ENCODE data around the gene TRAK2. TPM values are rescaled to one million over a fixed set of nuclear protein-coding genes. Genes with fewer than 3 reads are reported as not detected.
A peak's percentile ranks its signal among the peaks of the same experiment; 100 is the strongest.

The TRAK2 gene
- total RNA-seq, 1 experiment from 2014 or later: 6.0 TPM

DNA sequence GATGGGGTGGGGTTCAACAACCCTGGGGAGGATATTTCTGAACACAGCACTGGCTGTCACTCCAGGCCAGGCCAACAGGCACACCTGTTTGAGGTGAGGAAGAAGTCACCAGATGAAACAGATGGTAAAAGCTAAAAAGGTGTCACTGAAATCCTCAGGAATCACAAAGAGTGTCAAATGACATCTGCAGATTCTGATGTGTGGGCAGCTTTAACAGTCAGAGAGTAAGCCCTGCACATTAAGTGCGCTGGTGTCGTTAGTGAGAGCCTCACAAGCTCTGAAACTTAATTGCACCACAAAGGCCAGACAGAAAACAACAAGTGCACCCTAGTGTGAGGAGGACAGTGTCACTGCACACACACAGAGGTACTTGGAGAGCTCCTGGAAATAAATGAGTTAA, 107.7 kb downstream of the TRAK2 start:
- no peaks in the 10 kb centered on the region for H3K36me3 ChIP-seq (ENCODE audit: insufficient read depth, low read length)
- H3K4me3 ChIP-seq (ENCODE audit: low read length): no peak overlapping the region
- H2AFZ ChIP-seq (ENCODE audit: low read length): no peak overlapping the region
- H3K79me2 ChIP-seq (ENCODE audit: low read length): no peaks in the 10 kb centered on the region
- no peaks in the 10 kb centered on the region for H3K27me3 ChIP-seq (ENCODE audit: low read length)
- peaks cover 39% of the 10 kb centered on the region for H3K4me1 ChIP-seq (ENCODE audit: low read length)
- no peaks in the 10 kb centered on the region for H3K9me3 ChIP-seq (ENCODE audit: low read length)
- DNase-seq: peak; percentile 43
- peak overlapping the region; percentile 40 for H3K4me2 ChIP-seq (ENCODE audit: low read depth, low read length, poor library complexity, severe bottlenecking)
- no peaks in the 10 kb centered on the region for H3K9me2 ChIP-seq (replicated peaks; ENCODE audit: insufficient read depth, low read length)
- no peak overlapping the region for H3K9ac ChIP-seq (ENCODE audit: low read length)
- peak overlapping the region; percentile 71 for H3K27ac ChIP-seq (ENCODE audit: low read length)
- no peaks in the 10 kb centered on the region for H4K20me1 ChIP-seq (ENCODE audit: insufficient read depth, low read depth, low read length)

DNA sequence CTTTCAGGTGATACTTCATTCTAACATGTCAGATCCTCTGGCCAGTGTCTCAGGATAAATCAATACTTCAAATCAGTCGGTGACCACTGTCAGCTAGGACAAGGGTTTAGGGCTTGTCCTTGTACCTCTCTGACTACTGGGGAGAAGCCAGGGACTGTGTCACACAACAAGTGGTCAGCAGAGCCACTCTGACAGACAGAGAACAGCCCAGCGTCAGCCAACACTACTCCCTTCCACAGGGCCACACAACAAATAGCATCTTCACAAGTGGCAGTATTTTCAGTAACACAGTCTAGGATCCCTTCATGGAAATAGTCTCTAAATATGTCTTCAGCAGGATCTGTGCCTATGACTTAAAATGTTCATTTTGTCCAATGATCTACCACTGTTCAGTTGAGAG, 108.3 kb downstream of the TRAK2 start:
- Histone ChIP-seq H3K27ac (ENCODE audit: low read length) (peak overlapping the region; percentile 3; the same call in 1 of the 2 replicates), H3K4me1 (ENCODE audit: low read length) (peaks cover 39% of the 10 kb centered on the region), H3K9ac (ENCODE audit: low read length) (no peak overlapping the region)

DNA sequence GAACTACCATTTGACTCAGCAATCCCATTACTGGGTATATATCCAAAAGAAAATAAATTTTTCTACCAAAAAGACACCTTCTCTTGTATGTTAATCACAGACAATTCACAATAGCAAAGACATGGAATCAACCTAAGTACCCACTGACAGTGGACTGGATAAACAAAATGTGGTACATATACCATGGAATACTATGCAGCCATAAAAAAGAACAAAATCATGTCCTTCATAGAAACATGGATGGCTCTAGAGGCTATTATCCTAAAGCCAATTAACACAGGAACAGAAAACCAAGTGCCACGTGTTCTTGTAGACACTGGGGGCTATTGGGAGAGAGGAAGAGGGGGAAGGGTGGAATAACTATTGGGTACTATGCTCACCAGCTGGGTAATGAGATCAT, 121.8 kb downstream of the TRAK2 start:
- H3K9ac ChIP-seq (ENCODE audit: low read length): no peak overlapping the region
- H3K4me1 ChIP-seq (ENCODE audit: low read length): no peaks in the 10 kb centered on the region
- no peak for DNase-seq
- no peaks in the 10 kb centered on the region for H3K9me2 ChIP-seq (replicated peaks; ENCODE audit: insufficient read depth, low read length)
- H3K9me3 ChIP-seq (ENCODE audit: low read length): no peaks in the 10 kb centered on the region
- H3K4me2 ChIP-seq (ENCODE audit: low read depth, low read length, poor library complexity, severe bottlenecking): no peak overlapping the region
- H3K79me2 ChIP-seq (ENCODE audit: low read length): no peaks in the 10 kb centered on the region
- no peaks in the 10 kb centered on the region for H3K27me3 ChIP-seq (ENCODE audit: low read length)
- H4K20me1 ChIP-seq (ENCODE audit: insufficient read depth, low read depth, low read length): no peaks in the 10 kb centered on the region
- no peak overlapping the region for H3K4me3 ChIP-seq (ENCODE audit: low read length)
- no peaks in the 10 kb centered on the region for H3K36me3 ChIP-seq (ENCODE audit: insufficient read depth, low read length)
- H2AFZ ChIP-seq (ENCODE audit: low read length): no peak overlapping the region
- H3K27ac ChIP-seq (ENCODE audit: low read length): no peak overlapping the region

More for the DNA sequence above, 108.3 kb downstream of the TRAK2 start:
- Histone ChIP-seq H3K9me3 (ENCODE audit: low read length) (no peaks in the 10 kb centered on the region), H3K4me3 (ENCODE audit: low read length) (no peak overlapping the region), H3K4me2 (ENCODE audit: low read depth, low read length, poor library complexity, severe bottlenecking) (peak overlapping the region; percentile 40), H4K20me1 (ENCODE audit: insufficient read depth, low read depth, low read length) (no peaks in the 10 kb centered on the region), H3K79me2 (ENCODE audit: low read length) (no peaks in the 10 kb centered on the region), H3K9me2 (replicated peaks; ENCODE audit: insufficient read depth, low read length) (no peaks in the 10 kb centered on the region), H3K27me3 (ENCODE audit: low read length) (no peaks in the 10 kb centered on the region), H2AFZ (ENCODE audit: low read length) (no peak overlapping the region), H3K36me3 (ENCODE audit: insufficient read depth, low read length) (no peaks in the 10 kb centered on the region)
- DNase-seq: no peak

DNA sequence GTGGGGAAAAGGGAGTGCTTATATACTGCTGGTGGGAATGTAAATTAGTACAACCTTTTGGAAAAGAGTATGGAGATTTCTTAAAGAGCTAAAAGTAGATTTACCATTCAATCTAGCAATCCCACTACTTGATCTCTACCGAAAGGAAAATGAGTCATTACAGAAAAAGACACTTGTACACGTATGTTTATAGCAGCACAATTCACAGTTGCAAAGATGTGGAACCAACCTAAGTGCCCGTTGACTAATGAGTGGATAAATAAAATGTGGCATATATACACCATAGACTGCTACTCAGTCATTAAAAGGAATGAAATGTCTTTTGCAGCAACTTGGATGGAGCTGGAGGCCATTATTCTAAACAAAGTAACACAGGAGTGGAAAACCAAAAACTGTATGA, 123.6 kb downstream of the TRAK2 start:
- Histone ChIP-seq H3K4me1 (ENCODE audit: low read length) (no peaks in the 10 kb centered on the region), H3K4me3 (ENCODE audit: low read length) (no peak overlapping the region), H4K20me1 (ENCODE audit: insufficient read depth, low read depth, low read length) (no peaks in the 10 kb centered on the region), H3K9me3 (ENCODE audit: low read length) (peaks cover 5% of the 10 kb centered on the region; the same call in 1 of the 2 replicates), H3K36me3 (ENCODE audit: insufficient read depth, low read length) (no peaks in the 10 kb centered on the region), H3K4me2 (ENCODE audit: low read depth, low read length, poor library complexity, severe bottlenecking) (no peak overlapping the region), H2AFZ (ENCODE audit: low read length) (no peak overlapping the region), H3K9ac (ENCODE audit: low read length) (no peak overlapping the region), H3K27me3 (ENCODE audit: low read length) (no peaks in the 10 kb centered on the region), H3K27ac (ENCODE audit: low read length) (no peak overlapping the region), H3K79me2 (ENCODE audit: low read length) (no peaks in the 10 kb centered on the region), H3K9me2 (replicated peaks; ENCODE audit: insufficient read depth, low read length) (no peaks in the 10 kb centered on the region)
- DNase-seq: no peak

Small RNA genes lying within 50 kb of the gene (small RNA-seq; reads per million reads assigned to genes)
- gene RF00019: not detected

Other genes starting within 250 kb of the TRAK2 start
- 28.5 and 114 TPM in 2 replicates for gene CASP8, start 190.9 kb downstream of the TRAK2 start, total RNA-seq (2014; rRNA removed; shearing (Covaris generic); ENCODE audit: low replicate concordance)
- 0.18 and 13.2 TPM in 2 replicates for gene FLACC1, start 94.1 kb downstream of the TRAK2 start, total RNA-seq (2014; rRNA removed; shearing (Covaris generic); ENCODE audit: low replicate concordance)
- 3.6 and 10.7 TPM in 2 replicates for gene STRADB, start 282 bp upstream of the TRAK2 start, total RNA-seq (2014; rRNA removed; shearing (Covaris generic); ENCODE audit: low replicate concordance)
- gene TMEM237, start 192.0 kb upstream of the TRAK2 start, total RNA-seq (2014; rRNA removed; shearing (Covaris generic); ENCODE audit: low replicate concordance): 23.4 and 40.9 TPM in 2 replicates
- gene MPP4, start 247.2 kb upstream of the TRAK2 start, total RNA-seq (2014; rRNA removed; shearing (Covaris generic); ENCODE audit: low replicate concordance): 0.45 TPM in 1 of 2 replicates, not detected in the other

Measured in Karpas-422 (cell line).